ENCODE results near the gene PCDHGB4.
A peak's percentile ranks its signal among the peaks of the same experiment; 100 is the strongest.
"Not testable (repeated sequence)": the region's sequence is repeated elsewhere in the genome, so short reads cannot be mapped to it uniquely, and the experiment has no call there.

The PCDHGB4 gene

DNA sequence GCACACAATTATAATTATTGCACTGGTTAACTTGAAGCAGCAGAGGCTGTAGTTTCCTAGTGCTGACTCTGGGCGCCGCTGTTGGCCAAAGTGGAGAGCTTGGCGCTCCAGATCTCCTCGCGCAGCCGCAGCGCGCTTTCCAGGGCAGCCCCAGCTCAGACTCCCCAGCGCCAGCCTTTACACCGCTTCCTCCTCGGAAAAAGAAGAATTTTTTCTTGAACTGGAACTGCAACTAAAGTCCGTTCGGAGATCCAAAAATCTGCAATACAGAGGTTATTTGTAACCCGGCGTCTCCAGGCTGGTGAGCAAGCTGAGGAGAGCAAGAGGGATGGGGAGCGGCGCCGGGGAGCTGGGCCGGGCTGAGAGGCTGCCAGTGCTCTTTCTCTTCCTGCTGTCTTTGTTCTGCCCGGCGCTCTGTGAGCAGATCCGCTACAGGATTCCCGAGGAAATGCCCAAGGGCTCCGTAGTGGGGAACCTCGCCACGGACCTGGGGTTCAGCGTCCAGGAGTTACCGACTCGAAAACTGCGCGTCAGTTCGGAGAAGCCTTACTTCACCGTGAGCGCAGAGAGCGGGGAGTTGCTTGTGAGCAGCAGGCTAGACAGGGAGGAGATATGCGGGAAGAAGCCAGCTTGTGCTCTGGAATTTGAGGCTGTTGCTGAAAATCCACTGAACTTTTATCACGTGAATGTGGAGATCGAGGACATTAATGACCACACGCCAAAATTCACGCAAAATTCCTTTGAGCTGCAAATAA, at the start of gene PCDHGB4:
Gene PCDHGB4 (plus strand): TSS at position 142 of the 755 bp plus-strand sequence. CDS start 187 bp downstream, at position 329.
- H3K36me3 Mint-ChIP-seq (ENCODE audit: low read depth) = peaks cover 60% of the 10 kb centered on the region
- H3K9me3 Mint-ChIP-seq = peaks cover 96% of the 10 kb centered on the region
- TF ChIP-seq, protein P1, sequence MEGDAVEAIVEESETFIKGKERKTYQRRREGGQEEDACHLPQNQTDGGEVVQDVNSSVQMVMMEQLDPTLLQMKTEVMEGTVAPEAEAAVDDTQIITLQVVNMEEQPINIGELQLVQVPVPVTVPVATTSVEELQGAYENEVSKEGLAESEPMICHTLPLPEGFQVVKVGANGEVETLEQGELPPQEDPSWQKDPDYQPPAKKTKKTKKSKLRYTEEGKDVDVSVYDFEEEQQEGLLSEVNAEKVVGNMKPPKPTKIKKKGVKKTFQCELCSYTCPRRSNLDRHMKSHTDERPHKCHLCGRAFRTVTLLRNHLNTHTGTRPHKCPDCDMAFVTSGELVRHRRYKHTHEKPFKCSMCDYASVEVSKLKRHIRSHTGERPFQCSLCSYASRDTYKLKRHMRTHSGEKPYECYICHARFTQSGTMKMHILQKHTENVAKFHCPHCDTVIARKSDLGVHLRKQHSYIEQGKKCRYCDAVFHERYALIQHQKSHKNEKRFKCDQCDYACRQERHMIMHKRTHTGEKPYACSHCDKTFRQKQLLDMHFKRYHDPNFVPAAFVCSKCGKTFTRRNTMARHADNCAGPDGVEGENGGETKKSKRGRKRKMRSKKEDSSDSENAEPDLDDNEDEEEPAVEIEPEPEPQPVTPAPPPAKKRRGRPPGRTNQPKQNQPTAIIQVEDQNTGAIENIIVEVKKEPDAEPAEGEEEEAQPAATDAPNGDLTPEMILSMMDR (IDR thresholded peaks at IDR 0.05) = peak; percentile 50
- H3K27me3 Mint-ChIP-seq (ENCODE audit: low read depth, poor library complexity); H3K27ac Mint-ChIP-seq; H3K4me1 Mint-ChIP-seq: not testable (repeated sequence)
- DNase-seq = peak; percentile 30
- peak within 1 kb of the TSS; percentile 78 for H3K4me3 Mint-ChIP-seq

DNA sequence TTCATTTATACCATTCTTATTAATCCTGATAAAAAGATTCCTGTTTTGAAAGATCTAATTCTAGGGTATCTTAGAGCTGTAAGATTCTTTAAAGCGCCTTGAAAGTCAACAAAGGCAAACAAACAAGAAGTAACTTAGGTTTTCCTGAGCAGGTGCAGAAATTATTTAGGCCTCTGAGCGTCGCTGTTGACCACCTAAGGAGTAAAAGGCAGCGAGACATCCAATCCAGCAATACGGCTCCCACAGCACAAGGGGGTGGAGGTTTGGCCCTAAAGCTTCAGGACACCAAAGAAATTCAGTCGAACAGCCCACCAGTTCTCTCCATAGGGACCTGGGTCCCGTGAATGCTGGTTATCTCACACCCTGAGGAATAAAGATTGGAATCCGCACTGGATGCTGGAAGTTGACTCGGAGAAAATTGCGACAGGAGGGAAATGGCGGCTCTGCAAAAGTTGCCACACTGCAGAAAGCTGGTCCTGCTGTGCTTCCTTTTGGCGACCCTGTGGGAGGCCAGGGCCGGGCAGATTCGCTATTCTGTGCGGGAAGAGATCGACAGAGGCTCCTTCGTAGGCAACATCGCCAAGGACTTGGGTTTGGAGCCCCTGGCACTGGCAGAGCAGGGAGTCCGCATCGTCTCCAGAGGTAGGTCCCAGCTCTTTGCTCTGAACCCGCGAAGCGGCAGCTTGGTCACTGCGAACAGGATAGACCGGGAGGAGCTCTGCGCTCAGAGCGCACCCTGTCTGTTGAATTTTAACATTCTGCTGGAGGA, 48.8 kb upstream of the PCDHGB4 start, which contains the start of gene PCDHGA2:
Gene PCDHGA2 (plus strand): TSS at position 223 of the 769 bp plus-strand sequence.
- no peak for DNase-seq
- H3K4me3 Mint-ChIP-seq = no peak within 1 kb of the TSS
- H3K4me1 Mint-ChIP-seq = no peaks in the 10 kb centered on the region
- H3K9me3 Mint-ChIP-seq = peaks cover 91% of the 10 kb centered on the region
- peaks cover 10% of the 10 kb centered on the region for H3K36me3 Mint-ChIP-seq (ENCODE audit: low read depth)
- H3K27ac Mint-ChIP-seq = no peak within 1 kb of the TSS
- H3K27me3 Mint-ChIP-seq (ENCODE audit: low read depth, poor library complexity) = peaks cover 3% of the 10 kb centered on the region
- TF ChIP-seq, protein P1 (IDR thresholded peaks at IDR 0.05) = no peak

- peaks cover 91% of the 10 kb centered on the region for H3K9me3 Mint-ChIP-seq
- H3K27ac Mint-ChIP-seq; H3K4me1 Mint-ChIP-seq; H3K27me3 Mint-ChIP-seq (ENCODE audit: low read depth, poor library complexity); H3K4me3 Mint-ChIP-seq; DNase-seq: not testable (repeated sequence)
- peaks cover 14% of the 10 kb centered on the region for H3K36me3 Mint-ChIP-seq (ENCODE audit: low read depth)
These were observed 46.6 kb upstream of the PCDHGB4 start for GRCh38 chr5:141340781-141341354.

DNA sequence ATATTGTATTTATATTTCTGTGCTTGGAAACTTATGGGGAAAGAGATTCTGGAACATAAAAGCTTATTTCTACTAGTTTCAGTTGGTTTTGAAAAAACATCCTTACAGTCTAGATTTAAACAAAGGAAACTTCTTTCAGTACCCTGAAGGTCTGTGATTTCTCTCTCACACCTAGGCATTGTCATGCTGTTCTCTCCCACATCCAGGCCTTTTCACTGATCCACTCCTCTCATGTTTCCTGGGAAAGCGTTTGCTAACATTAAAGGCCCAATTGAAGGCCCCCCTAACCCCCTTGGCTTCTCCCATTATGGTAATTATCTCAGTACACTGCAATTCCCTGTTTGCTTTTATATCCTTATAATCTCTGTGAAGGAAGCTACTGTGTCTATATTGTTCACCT, 44.7 kb upstream of the PCDHGB4 start:
- H3K27ac Mint-ChIP-seq = no peak overlapping the region
- TF ChIP-seq, protein P1 (IDR thresholded peaks at IDR 0.05) = no peak
- H3K4me3 Mint-ChIP-seq = no peak overlapping the region
- H3K36me3 Mint-ChIP-seq (ENCODE audit: low read depth) = peaks cover 24% of the 10 kb centered on the region
- DNase-seq = no peak
- H3K4me1 Mint-ChIP-seq = no peaks in the 10 kb centered on the region
- peaks cover 3% of the 10 kb centered on the region for H3K27me3 Mint-ChIP-seq (ENCODE audit: low read depth, poor library complexity)
- H3K9me3 Mint-ChIP-seq = peaks cover 89% of the 10 kb centered on the region

- H3K27ac Mint-ChIP-seq = no peak within 1 kb of the TSS
- peaks cover 87% of the 10 kb centered on the region for H3K9me3 Mint-ChIP-seq
- peaks cover 23% of the 10 kb centered on the region for H3K36me3 Mint-ChIP-seq (ENCODE audit: low read depth)
- H3K4me1 Mint-ChIP-seq = no peaks in the 10 kb centered on the region
- H3K4me3 Mint-ChIP-seq = no peak within 1 kb of the TSS
- DNase-seq = no peak
- H3K27me3 Mint-ChIP-seq (ENCODE audit: low read depth, poor library complexity) = peaks cover 3% of the 10 kb centered on the region
- TF ChIP-seq, protein P1 (IDR thresholded peaks at IDR 0.05) = no peak
These were observed 44.1 kb upstream of the PCDHGB4 start, which contains the start of gene PCDHGA3 for GRCh38 chr5:141343242-141343952. Gene PCDHGA3, plus strand, starts transcription at chr5:141343829. Its CDS starts 205 bp downstream, at chr5:141344034.
